ENCODE data around the gene PDE6A.

The PDE6A gene

GRCh38 chr5:149810856-149811255 is 133.7 kb downstream of the PDE6A start:
- DNase-seq (ENCODE audit: low read depth): no peak

GRCh38 chr5:149809931-149810691 is 134.5 kb downstream of the PDE6A start:
- DNase-seq (ENCODE audit: low read depth): no peak

- DNase-seq (ENCODE audit: low read depth): no peak
Measured at GRCh38 chr5:149808264-149808982, 136.2 kb downstream of the PDE6A start.

All from non-pigmented ciliary epithelial cell (primary cell).